GM19452 (cell line): ENCODE results near the gene PTPN2.
"Not testable (repeated sequence)": the region's sequence is repeated elsewhere in the genome, so short reads cannot be mapped to it uniquely, and the experiment has no call there.

Experiments
- ATAC-seq: cut with Tn5 transposase; IDR thresholded peaks from one replicate; pipeline ENCODE4 v1.9.1; 2021; ENCODE audit not compliant: unreplicated experiment

PTPN2 gene

GRCh38 chr18:12895014-12895413 lies 11.0 kb upstream of the PTPN2 start:
- no peak for ATAC-seq

- no peak for ATAC-seq
Observed at GRCh38 chr18:12891561-12891960, 7.5 kb upstream of the PTPN2 start.

- ATAC-seq = no peak
Observed at GRCh38 chr18:12890964-12891363, 6.9 kb upstream of the PTPN2 start.

- ATAC-seq = no peak
Observed at GRCh38 chr18:12886498-12887126, 2.6 kb upstream of the PTPN2 start.

GRCh38 chr18:12885500-12885899 lies 1.5 kb upstream of the PTPN2 start:
- ATAC-seq = no peak

- ATAC-seq = no peak
Observed at GRCh38 chr18:12884406-12885323, 628 bp upstream of the PTPN2 start.

- peak; percentile 8 for ATAC-seq
Observed at GRCh38 chr18:12883372-12883683, 709 bp downstream of the PTPN2 start.

- ATAC-seq = no peak
Observed at GRCh38 chr18:12882453-12883371, 1.3 kb downstream of the PTPN2 start.

GRCh38 chr18:12880541-12880910 lies 3.5 kb downstream of the PTPN2 start:
- ATAC-seq = no peak

GRCh38 chr18:12879840-12880540 lies 4.0 kb downstream of the PTPN2 start:
- no peak for ATAC-seq

- not testable (repeated sequence) for ATAC-seq
Observed at GRCh38 chr18:12874992-12875391, 9.0 kb downstream of the PTPN2 start.

- ATAC-seq = not testable (repeated sequence)
Observed at GRCh38 chr18:12873961-12874567, 10.0 kb downstream of the PTPN2 start.

- no peak for ATAC-seq
Observed at GRCh38 chr18:12872408-12872807, 11.6 kb downstream of the PTPN2 start.

GRCh38 chr18:12868576-12868975 lies 15.5 kb downstream of the PTPN2 start:
- no peak for ATAC-seq

GRCh38 chr18:12867441-12868123 lies 16.5 kb downstream of the PTPN2 start:
- ATAC-seq = no peak

GRCh38 chr18:12863687-12864216 lies 20.3 kb downstream of the PTPN2 start:
- no peak for ATAC-seq

GRCh38 chr18:12862874-12863482 lies 21.1 kb downstream of the PTPN2 start:
- ATAC-seq = no peak

- no peak for ATAC-seq
Observed at GRCh38 chr18:12862467-12862866, 21.6 kb downstream of the PTPN2 start.

GRCh38 chr18:12861637-12862036 lies 22.4 kb downstream of the PTPN2 start:
- ATAC-seq = no peak
